ENCODE results near the gene KIAA1217. TPM values are rescaled to one million over a fixed set of nuclear protein-coding genes. Genes with fewer than 3 reads are reported as not detected.

The KIAA1217 gene
- polyA plus RNA-seq, 2 of the 4 experiments (the other 2 are of a cell fraction): 1.5 to 2.7 TPM

DNA sequence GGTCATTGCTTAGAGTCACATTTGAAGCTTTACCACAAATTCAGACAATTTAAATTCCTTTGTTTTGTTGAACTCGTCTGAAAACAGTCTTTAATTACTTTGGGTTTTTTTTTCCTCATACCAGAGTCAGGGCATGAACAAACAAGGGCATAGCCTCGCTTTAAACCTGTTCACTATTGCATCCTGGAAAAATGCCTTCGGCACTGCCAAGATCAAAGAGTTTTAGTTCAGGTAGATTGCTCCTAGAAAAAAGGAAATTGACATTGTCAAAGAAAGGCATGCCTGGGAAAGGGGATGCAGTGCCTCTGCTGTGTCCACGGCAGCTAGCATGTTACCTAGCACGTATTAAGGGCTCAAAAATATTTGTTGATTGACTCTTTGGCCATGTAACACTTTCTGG lies 279.7 kb downstream of the KIAA1217 start:
- 72% methylated on average over 5 of the region's 5 CpGs for WGBS (ENCODE audit: missing lambda C conversion rate)
- CTCF ChIA-PET: interaction anchor here (0.7 to 1.2 kb wide), 2 partner anchors 15 to 320 kb away, joined by 3 to 4 read pairs; no protein-coding TSS in a partner anchor
- H3K9me3 ChIP-seq: no peaks in the 10 kb centered on the region
- H3K27ac ChIP-seq: no peak overlapping the region
- H3K4me2 ChIP-seq: no peak overlapping the region
- POLR2A ChIA-PET: no interaction called here
- ATAC-seq: no peak
- H3K4me1 ChIP-seq: peaks cover 22% of the 10 kb centered on the region; the same call in 2 of the 3 replicates
- H3K4me3 ChIP-seq: no peak overlapping the region
- FAIRE-seq: no peak
- no peak for DNase-seq (ENCODE audit: low read depth in 1 of 2, low spot score in 1 of 2)
- TF ChIP-seq, protein P1, sequence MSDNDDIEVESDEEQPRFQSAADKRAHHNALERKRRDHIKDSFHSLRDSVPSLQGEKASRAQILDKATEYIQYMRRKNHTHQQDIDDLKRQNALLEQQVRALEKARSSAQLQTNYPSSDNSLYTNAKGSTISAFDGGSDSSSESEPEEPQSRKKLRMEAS (IDR thresholded peaks at IDR 0.05): no peak
- TF ChIP-seq ZNF302 (CRISPR knock-in tag; IDR thresholded peaks at IDR 0.05) (no peak), SMC3 (IDR thresholded peaks at IDR 0.05) (no peak), ESRRA (IDR thresholded peaks at IDR 0.05; ENCODE audit: borderline replicate concordance, low read length) (no peak), NR3C1 (IDR thresholded peaks at IDR 0.05) (no peak)
- TF ChIP-seq, protein P2, sequence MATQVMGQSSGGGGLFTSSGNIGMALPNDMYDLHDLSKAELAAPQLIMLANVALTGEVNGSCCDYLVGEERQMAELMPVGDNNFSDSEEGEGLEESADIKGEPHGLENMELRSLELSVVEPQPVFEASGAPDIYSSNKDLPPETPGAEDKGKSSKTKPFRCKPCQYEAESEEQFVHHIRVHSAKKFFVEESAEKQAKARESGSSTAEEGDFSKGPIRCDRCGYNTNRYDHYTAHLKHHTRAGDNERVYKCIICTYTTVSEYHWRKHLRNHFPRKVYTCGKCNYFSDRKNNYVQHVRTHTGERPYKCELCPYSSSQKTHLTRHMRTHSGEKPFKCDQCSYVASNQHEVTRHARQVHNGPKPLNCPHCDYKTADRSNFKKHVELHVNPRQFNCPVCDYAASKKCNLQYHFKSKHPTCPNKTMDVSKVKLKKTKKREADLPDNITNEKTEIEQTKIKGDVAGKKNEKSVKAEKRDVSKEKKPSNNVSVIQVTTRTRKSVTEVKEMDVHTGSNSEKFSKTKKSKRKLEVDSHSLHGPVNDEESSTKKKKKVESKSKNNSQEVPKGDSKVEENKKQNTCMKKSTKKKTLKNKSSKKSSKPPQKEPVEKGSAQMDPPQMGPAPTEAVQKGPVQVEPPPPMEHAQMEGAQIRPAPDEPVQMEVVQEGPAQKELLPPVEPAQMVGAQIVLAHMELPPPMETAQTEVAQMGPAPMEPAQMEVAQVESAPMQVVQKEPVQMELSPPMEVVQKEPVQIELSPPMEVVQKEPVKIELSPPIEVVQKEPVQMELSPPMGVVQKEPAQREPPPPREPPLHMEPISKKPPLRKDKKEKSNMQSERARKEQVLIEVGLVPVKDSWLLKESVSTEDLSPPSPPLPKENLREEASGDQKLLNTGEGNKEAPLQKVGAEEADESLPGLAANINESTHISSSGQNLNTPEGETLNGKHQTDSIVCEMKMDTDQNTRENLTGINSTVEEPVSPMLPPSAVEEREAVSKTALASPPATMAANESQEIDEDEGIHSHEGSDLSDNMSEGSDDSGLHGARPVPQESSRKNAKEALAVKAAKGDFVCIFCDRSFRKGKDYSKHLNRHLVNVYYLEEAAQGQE (IDR thresholded peaks at IDR 0.05): no peak

DNA sequence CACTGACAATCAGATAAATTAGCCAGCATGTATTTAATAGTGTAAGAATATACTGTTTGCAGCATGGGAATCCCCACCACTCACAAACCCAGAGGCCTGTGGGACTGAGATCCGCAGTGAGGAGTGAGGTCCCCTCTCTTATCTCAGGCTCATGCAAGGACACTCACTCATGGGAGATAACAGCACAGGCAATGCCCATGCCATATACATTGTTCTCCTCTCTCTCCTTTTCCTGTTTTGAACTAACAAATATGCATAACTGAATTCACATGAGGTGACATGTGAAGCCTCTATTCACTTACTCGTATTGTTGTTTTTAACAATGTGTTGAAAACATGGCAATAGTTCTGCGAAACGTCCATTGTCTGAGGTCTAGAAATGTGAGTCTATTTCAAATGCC lies 284.2 kb downstream of the KIAA1217 start:
- FAIRE-seq (no peak), DNase-seq (ENCODE audit: low read depth in 1 of 2, low spot score in 1 of 2) (no peak), ATAC-seq (no peak)
- no peaks in the 10 kb centered on the region for H3K9me3 ChIP-seq
- POLR2A ChIA-PET: no interaction called here
- TF ChIP-seq EHMT2 (IDR thresholded peaks at IDR 0.05; ENCODE audit: low read depth) (no peak), MAZ (IDR thresholded peaks at IDR 0.05; ENCODE audit: borderline replicate concordance, low read depth, low read length) (no peak), GATA3 (IDR thresholded peaks at IDR 0.05; ENCODE audit: borderline replicate concordance) (no peak), BHLHE40 (IDR thresholded peaks at IDR 0.05; ENCODE audit: low read depth, low read length) (no peak), ZC3H11A (IDR thresholded peaks at IDR 0.05) (no peak), FOSL2 (IDR thresholded peaks at IDR 0.05) (no peak), FOSL2 (CRISPR knock-in tag; IDR thresholded peaks at IDR 0.05) (no peak), CBX2 (IDR thresholded peaks at IDR 0.05; ENCODE audit: borderline replicate concordance, low read depth) (no peak), TFCP2L1 (CRISPR knock-in tag; IDR thresholded peaks at IDR 0.05) (no peak), FOSB (CRISPR knock-in tag; IDR thresholded peaks at IDR 0.05) (no peak), ESRRA (IDR thresholded peaks at IDR 0.05; ENCODE audit: borderline replicate concordance, low read length) (no peak), CBX8 (IDR thresholded peaks at IDR 0.05) (no peak), KDM5A (IDR thresholded peaks at IDR 0.05) (no peak), NPAS2 (CRISPR knock-in tag; IDR thresholded peaks at IDR 0.05; ENCODE audit: borderline replicate concordance) (no peak), CHD2 (IDR thresholded peaks at IDR 0.05; ENCODE audit: low read length, partially characterized antibody) (no peak), ZNF302 (CRISPR knock-in tag; IDR thresholded peaks at IDR 0.05) (no peak)
- TF ChIP-seq, protein P3, sequence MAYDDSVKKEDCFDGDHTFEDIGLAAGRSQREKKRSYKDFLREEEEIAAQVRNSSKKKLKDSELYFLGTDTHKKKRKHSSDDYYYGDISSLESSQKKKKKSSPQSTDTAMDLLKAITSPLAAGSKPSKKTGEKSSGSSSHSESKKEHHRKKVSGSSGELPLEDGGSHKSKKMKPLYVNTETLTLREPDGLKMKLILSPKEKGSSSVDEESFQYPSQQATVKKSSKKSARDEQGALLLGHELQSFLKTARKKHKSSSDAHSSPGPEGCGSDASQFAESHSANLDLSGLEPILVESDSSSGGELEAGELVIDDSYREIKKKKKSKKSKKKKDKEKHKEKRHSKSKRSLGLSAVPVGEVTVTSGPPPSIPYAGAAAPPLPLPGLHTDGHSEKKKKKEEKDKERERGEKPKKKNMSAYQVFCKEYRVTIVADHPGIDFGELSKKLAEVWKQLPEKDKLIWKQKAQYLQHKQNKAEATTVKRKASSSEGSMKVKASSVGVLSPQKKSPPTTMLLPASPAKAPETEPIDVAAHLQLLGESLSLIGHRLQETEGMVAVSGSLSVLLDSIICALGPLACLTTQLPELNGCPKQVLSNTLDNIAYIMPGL (CRISPR knock-in tag; IDR thresholded peaks at IDR 0.05; ENCODE audit: borderline replicate concordance): no peak
- TF ChIP-seq, protein P4, sequence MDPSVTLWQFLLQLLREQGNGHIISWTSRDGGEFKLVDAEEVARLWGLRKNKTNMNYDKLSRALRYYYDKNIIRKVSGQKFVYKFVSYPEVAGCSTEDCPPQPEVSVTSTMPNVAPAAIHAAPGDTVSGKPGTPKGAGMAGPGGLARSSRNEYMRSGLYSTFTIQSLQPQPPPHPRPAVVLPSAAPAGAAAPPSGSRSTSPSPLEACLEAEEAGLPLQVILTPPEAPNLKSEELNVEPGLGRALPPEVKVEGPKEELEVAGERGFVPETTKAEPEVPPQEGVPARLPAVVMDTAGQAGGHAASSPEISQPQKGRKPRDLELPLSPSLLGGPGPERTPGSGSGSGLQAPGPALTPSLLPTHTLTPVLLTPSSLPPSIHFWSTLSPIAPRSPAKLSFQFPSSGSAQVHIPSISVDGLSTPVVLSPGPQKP (IDR thresholded peaks at IDR 0.05; ENCODE audit: low read depth, low read length): no peak
- TF ChIP-seq, protein P5, sequence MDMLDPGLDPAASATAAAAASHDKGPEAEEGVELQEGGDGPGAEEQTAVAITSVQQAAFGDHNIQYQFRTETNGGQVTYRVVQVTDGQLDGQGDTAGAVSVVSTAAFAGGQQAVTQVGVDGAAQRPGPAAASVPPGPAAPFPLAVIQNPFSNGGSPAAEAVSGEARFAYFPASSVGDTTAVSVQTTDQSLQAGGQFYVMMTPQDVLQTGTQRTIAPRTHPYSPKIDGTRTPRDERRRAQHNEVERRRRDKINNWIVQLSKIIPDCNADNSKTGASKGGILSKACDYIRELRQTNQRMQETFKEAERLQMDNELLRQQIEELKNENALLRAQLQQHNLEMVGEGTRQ (IDR thresholded peaks at IDR 0.05): no peak
- CTCF ChIA-PET: interaction anchor here (1.7 kb wide), 2 partner anchors 11 to 25 kb away, joined by 6 to 8 read pairs; no protein-coding TSS in a partner anchor
- no peak overlapping the region for H3K4me2 ChIP-seq
- H3K27ac ChIP-seq: no peak overlapping the region
- WGBS (ENCODE audit: missing lambda C conversion rate): 86% methylated on average over 4 of the region's 4 CpGs
- peaks cover 9% of the 10 kb centered on the region; the same call in 1 of the 3 replicates for H3K4me1 ChIP-seq
- no peak overlapping the region for H3K4me3 ChIP-seq
